Stimulated activated CD8-positive, alpha-beta memory T cell treated with anti-CD3 and anti-CD28 coated beads, Interleukin-4, amount 100 ng/mL, for 24 hours (primary cell): Measurements from ENCODE around the gene MAPK12.

Experiments
- DNase-seq: peaks from one replicate; pipeline ENCODE4 v3.0.0-alpha.2; 2020; ENCODE audit warnings: low read depth

MAPK12 gene

DNA sequence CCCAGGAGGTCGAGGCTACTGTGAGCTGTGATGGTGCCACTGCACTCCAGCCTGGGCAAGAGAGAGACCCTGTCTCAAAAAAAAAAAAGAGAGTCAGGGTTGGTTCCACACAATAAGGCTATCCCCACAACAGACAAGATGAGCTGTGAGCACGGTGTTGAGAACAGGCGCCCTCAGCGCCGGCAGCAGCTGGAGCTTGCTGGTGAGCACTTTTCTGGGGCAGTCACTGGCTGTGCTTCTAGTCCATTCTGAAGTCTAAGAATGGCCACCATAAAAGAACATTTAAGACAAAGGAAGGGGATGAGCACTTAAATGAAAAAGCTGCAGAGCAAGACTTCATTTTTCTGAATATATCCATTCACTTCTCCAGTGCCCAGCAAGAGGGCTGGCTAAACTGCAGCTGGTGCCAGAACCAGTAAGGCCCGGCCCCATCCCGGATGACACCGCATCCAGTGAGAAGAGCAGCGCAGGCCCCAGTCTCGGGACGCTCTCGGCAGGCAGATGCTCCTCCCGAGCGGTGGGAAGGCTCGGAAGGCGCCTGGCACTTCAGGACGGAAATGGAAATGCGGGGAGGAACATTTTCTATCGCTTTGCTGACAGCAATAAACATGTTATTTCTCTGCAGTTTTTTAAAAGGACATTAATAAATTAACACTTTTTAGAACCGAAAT lies 28.9 kb downstream of the MAPK12 start:
- DNase-seq, result no peak

DNA sequence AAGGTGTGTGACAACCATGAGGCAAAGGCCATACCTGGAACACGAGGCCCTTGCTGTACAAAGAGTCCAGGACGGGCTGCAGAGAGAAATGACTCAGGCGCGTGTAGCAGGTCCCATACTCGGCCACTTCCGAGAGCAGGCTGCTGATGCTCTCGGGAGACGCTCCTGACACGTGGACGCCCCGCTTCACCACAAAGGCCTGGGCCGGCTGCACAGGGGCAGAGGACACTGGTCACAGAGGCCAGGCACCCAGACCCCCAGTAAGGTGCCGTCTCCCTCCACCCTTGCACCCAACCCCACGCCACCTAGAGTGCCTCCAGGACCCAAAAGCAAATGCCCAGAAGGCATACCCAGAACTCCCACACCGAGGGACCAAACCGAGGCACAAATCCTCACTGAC lies 32.1 kb downstream of the MAPK12 start:
- DNase-seq, result no peak

DNA sequence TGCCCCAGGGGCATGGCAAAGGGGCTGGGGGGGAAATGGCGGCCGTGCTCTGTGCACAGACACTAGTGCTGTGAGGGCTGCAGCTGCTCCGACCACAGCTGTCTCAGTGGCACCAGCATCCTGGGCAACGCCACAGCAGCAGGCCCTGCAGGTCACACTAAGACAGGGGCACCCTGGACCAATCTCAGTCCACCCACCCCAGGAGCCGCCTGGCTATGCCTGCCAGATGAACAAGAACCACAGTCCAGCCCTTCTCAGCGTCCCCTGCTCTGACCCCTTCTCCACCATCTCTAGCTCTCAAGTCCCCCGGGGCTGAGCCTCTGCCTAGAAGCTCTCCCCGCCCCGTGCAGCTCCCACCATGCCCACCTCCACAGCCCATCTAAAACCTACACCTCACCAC lies 33.1 kb downstream of the MAPK12 start:
- no peak for DNase-seq

DNA sequence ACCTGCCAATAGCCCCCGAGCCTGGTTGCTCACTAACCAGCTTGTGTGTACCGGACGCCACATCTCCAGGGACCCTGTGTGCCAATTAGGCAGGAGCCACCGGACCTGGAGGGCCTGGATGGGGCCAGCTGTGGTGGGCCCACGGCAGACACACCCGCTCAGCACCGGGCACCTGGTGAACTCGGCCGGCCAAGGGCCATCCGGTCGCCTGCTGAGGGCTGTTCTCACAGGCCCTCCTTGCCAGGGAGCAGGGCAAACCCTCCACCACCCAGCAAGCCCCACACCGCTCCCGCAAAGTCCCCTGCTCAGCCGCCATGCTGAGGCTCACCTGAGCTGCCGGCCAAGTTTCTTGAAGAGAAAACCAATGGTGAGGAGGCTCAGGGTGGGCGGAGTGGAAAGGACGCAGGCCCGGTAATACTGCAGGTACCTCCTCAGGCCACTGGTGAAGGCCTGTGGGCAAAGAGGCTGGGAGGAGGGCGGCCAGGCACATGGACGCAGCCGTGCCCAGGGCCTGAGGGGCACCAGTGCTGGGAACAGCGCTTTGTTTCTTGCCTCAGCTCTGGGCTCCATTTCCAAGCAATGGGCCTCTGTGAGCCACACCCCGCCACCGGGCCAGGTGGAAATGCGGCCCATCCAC lies 33.8 kb downstream of the MAPK12 start:
- no peak for DNase-seq

DNA sequence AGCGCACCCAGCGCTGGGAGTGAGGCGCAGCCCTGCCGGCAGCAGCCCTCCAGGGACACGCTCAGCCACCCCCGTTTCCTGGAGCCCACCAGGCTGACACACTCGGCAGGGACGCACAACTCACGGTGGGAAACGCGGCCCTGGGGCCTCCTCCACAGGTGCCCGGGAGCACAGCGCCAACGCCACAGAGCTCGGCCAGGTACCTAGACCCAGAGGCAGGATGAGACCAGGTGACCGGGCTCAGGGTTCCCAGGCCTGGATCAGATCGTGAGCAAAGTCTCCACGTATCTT lies 34.7 kb downstream of the MAPK12 start:
- no peak for DNase-seq

DNA sequence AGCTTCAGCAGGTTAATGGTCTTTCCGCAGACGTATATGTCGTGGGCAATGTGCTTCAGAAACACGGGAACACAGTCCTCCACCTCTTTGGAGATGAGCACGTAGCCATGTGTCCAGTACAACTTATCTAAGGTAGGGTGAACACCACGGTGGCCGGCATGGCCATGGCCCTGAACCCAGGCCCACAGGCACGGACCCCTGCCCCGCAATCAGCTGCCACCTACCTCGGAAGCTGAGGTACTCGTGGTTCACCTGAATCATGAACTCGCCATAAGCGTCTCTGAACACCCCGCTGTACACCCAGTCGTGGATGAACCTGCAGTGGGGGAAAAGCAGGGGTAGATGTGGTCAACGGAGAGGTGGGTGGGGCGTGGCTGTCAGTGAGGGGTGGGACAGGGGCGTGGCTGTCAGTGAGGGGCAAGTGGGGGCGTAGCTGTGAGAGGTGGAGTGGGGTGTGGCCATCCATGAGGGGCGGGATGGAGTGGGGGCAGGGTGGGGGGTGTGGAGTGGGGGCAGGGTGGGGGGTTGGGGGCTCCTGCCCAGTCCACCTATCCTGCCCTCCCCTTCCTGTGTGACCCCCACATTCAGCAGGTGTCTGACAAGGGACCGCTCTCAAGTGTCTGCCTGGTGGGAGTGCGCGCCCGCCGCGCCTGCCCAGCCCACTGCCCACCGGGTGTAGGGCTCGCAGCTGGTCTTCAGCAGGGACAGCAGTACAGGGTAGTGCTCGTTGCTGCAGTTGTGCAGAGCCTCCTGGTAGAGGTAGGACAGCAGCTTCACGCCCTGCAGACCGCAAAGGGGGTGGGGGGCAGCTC lies 35.2 kb downstream of the MAPK12 start:
- DNase-seq, result no peak

DNA sequence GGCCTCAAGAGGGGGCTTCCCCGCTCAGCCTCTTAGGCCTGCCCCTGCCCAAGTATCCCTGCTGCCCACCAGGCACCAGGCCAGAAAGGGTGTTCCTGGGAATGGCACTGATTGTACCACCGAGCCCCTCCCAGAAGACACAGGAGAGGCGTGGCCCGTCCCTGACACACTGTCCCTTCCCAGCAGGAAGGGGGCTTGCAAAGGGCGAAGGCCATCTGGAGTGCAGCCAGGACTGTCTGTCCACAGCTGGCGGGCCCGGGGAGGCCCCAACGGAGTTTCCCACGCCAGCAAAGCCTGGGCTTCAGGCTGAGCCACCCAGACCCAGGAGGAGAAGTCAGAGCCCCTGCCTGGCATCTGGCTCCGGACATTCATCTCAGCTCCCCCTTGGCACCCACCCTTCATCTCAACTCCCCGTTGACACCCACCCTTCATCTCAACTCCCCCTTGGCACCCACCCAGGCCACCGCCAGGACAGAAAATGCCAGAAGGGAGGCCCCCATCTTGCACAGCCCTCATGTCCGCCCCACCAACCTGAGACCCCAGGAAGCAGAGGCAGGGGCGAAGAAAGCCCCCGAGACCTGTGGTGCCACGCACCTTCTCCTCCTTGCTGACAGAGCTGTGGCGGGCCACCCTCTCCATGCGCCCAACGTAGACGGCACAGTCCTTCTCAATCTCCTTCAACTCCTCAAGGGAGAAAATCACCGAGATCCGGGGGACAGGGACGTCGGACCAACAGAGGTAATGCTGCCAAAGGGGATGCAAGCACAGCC lies 36.1 kb downstream of the MAPK12 start:
- DNase-seq, result no peak

DNA sequence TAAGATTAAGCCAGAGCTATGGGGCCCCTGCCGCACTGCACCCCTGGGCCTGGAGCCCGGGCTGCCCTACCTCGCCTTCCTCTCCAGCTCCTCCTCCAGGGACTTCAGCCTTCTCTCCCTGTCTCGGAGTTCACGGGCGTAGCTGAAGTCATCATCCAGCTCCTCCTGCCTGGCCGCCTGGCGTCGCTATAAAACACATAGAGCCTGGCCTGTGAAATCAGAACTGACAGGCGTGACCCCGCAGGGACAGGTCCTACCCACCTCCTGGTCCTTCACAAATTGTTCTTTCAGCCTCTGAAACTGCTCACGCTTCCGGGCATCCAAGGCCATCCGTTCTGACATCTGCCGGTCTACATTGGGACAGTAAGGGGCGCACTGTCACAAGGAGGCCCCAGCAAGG lies 37.4 kb downstream of the MAPK12 start:
- DNase-seq, result no peak

DNA sequence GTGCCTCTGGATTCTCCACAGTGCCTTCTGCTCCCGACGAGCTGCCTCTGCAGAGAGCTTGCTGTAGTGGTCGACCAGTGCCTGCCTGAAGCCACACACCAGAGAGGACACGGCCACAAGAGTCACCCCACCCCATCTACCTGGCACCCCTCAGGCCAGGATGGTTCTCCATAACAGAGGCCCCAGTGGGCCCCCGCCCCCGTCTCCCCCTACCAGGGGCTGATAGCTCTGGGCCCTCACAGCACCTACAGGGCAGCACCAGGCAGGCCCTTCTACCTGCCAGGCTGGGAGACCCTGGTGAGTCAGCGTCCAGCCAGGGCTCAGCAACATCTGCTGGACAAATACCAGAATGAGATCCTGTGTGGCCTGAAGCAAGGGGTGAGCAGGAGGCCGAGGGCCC lies 39.0 kb downstream of the MAPK12 start:
- DNase-seq, result no peak

DNA sequence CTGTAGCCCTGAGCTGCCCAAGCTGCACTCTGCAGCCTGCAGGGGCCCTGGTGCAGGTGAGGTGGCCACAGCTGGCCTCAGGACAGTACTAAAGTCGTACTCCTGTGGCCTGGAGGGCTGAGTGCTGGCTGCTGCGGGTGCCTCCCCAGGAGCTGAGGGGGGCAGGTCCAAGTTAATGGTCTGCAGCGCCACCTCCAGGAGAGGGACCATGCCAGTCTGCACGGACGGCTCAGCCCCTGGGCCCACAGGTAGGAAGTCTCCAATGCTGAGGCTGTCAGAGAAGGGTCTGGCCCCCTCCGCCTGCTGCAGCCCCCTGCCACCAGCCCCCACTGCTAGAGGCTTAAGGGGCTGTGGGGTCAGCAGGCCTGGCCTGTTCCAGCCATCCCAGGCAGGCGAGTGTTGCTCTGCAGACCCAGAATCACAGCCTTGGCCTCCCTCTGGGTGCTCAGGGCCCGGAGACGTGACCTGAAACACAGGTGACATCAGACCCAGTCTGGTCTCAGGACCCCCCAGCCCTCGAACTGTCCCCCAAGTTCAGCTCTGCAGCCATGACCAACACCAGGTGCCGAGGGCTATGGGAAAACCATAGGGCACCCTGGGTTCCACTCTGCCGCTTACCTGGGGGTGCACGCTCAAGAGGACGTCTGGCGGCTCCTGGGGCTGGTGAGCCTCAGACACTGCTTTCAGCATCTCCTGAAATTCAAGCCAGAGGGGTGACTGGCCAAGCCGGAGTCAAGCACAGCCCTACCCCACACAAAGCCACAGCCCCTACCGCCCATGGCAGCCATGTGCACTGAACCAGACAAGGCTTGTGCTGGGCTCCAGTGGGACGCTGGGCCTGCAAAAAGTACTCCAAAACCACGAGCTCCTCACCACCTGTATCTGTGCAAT lies 39.8 kb downstream of the MAPK12 start:
- DNase-seq, result no peak

DNA sequence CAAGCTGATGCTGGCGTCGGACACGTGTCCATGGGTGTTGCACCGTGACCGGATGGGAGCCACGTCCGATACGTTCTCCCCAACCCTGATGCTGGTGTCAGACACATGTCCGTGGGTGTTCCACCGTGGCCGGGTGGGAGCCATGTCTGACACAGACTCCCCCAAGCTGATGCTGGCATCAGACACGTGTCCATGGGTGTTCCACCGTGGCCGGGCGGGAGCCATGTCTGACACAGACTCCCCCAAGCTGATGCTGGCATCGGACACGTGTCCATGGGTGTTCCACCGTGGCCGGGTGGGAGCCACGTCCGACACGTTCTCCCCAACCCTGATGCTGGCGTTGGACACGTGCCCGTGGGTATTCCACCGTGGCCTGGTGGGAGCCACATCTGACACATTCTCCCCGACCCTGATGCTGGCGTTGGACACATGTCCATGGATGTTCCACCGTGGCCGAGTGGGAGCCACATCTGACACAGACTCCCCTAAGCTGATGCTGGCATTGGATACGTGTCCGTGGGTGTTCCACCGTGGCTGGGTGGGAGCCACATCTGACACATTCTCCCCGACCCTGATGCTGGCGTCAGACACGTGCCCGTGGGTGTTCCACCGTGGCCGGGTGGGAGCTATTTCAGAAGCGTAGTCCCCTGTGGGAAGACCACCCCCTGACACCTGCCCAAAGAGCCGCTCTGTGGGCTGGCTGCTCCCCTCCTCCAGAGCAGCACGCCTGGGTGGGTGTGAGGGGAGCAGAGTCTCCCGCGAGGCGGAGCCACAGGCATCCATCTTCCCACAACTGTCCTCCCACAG lies 40.7 kb downstream of the MAPK12 start:
- DNase-seq, result no peak

DNA sequence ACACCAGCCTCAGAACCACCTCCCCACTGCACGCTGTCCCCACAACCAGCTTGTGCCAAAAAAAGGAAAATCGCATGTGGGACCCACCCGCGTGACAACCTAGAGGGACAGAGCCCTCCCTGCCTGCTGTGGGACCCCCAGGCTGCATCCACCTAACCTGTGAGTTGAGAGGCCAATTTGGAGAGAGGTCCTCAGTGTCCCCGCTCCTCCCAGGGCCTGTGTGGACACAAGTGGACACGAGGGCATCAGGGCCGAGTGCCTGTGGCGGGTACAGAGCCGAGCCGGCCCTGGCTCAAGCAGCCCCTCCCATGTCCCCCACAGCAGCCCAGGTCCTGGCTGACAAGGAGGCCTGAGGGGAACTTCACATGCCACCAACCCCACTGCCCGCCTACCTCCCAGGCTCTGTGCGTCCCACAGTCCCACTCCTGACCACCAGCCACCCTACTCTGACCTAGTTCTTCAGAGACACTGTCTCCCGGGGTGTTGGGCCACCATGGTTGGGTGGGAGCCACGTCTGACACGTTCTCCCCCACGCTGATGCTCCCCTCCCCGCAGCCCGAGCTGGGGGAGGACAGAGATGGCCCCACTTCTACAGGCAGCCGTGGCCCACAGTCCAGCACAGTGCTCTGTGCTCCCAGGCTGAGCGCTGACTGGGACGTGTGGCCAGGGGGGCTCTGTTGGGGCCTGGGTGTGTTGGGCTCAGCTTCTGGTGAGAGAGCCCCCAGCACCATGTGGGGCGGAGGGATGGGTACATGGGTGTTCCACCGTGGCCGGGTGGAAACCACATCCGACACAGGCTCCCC lies 41.5 kb downstream of the MAPK12 start:
- DNase-seq, result no peak

DNA sequence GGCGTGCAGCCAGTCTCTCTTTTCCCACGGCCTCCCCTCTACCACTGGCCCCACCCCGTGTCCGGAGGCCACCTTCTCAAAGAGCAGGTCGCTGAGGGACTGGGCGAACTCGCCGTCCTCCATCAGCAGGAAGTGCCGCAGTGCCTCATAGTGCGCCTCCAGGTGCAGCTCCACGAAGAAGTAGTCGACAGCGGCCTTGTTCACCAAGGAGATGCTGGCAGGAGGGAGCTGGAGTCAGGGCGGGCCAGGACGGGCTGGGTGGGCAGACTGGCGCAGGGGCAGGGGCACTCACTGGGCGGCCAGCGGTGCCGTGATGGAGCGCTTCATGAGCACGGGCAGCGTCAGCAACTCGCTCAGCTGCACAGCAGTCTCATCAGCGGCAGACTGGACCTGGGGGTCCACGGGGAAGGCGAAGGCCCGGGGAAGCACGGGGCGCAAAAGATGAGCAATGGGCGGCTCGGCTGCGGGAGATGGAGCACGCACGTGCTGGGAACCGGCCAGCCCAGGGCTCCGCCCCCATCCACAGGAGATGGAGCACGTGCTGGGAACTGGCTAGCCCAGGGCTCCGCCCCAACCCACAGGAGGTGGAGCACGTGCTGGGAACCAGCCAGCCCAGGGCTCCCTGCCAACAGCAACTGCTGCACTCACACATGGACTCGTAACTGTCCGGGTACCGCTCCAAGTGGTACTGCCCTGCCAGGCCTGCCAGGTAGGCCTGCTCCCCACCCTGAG lies 42.3 kb downstream of the MAPK12 start:
- DNase-seq, result no peak

DNA sequence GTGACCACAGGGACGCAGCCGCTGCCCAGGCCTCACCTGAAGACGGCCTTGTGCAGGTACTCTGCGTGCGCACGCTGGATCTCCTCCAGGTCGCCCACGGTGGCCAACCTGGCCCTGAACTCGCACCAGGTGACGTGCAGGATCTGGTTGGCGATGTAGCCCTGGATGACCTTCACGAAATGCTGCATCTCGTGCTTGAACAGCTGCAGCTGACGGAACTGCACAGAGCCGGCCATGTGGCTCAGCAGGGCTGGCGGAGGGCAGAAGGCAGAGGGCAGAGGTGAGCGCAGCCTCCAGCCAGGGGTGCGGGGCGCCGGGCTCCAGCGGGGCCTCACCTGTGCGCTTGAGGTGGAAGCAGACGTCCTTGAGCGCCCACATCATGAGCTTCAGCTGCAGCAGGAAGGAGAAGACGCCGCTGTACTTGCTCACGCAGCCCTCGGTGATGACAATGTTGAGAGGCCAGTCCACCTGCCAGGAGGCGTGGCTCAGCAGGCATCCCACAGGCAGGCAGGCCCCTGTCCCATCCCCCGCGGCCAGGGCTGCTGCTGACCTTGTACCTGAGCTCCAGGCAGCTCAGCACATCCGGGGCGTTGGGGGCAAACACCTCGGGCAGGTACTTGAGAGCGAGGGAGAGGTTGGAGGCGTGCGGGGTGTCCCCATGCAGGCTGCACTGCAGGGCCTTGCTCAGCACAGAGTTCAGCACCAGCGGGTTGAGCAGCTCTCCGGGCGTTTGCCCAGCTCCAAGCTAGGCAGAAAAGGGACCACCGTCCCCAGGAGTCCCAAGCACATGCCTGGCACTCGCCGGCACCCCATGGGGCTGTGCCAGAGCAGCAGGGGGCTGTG lies 43.1 kb downstream of the MAPK12 start:
- no peak for DNase-seq

DNA sequence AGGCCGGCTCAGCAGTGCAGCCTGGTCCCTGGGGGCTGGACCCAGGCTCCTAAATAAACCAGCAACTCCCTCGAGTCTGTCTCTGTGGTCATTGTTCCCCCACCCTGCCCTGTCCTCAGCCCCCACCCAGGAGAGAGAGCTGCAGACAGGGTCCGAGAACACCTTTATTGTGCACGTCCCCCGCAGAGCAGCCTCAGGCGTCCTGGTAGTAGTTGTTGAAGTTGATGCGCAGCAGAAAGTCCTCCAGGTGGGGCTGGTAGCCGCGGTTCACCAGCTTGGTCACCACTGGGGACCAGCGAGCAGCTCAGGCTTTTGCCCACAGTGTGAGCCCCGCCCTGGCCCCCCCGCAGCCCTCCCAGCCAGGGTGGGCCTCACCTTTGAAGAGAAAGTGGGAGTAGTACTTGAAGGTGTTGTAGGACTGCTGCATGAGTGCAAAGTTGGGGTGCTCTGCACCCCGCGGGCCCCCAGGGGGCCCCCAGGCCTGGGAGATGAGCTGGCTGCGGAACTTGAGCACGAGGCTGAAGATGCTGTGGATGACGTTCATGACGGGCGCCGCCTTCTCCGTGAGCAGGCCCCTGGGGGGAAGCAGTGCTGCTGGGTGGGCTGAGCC lies 43.8 kb downstream of the MAPK12 start:
- no peak for DNase-seq

DNA sequence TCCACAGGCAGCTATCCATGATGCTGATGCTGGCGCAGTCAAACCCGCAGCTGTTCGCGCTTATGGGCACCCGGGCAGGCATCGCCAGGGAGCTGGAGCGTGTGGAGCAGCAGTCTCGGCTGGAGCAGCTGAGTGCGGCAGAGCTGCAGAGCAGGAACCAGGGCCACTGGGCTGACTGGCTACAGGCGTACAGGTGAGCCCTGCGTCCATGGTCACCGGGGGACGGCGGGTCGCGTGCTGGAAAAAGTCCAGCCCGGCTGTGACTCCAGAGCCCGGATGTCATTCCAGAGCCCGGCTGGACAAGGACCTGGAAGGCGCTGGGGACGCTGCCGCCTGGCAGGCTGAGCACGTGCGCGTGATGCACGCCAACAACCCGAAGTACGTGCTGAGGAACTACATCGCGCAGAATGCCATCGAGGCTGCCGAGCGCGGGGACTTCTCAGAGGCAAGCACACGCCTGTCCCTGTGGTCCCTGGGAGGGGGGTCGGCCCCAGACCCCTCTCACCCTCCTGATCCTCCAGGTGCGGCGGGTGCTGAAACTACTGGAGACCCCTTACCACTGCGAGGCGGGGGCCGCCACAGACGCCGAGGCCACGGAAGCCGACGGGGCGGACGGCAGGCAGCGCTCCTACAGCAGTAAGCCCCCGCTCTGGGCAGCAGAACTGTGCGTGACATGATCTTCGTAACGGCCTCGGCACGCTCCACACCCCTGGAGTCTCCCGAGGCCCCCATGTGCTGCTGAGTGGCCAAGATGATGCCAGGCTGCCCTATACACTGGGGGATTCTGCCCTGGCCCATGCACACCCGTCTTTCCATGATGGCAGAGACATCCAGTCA lies 44.6 kb downstream of the MAPK12 start:
- no peak for DNase-seq

DNA sequence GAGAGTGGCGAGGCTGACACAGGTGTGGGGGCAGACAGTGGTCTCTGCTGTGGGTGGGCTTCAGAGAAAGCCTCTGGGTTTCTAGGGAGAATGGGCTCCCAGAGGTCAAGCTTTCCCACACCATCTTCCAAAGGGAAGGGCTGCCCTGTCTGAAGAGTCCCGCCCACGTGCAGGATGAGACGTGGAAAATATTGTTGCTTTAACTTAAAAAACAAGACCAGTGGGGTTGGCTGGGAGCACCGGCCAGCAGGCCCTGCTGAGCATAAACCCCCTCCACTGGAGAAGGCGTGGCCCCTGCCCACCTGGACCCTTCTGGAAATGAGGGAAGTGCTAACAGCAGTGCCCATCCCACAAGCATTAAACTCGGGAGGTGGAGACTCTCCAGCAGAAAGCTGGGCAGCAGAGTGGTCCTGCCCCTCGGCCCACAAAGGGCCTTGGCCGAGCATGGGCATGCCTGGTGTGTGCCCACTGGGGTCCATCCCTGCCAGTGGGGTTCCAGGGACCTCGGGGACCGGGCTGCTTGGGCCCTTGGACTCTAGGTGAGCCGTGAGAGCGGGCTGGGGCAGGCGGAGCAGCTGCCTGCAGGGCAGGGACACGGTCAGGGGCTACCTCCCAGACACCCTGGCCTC lies 45.3 kb downstream of the MAPK12 start:
- DNase-seq, result no peak
